Lung microvascular endothelial cell (primary cell): ENCODE results near the gene EML6. TPM values are rescaled to one million over a fixed set of nuclear protein-coding genes. Genes with fewer than 3 reads are reported as not detected.
"Not testable (repeated sequence)": the region's sequence is repeated elsewhere in the genome, so short reads cannot be mapped to it uniquely, and the experiment has no call there.

ENCODE experiments used
- DNase-seq, 2 donors: peaks; one replicate each; pipeline versions ENCODE4 v3.0.0 to v3.0.0-alpha.2; 2010; ENCODE audit warnings: low read depth in 2 of 2
- total RNA-seq: library from RNA; depleted of rRNA; stranded (reverse); fragments of >200 nt; gene quantifications from 2 replicates; pipeline ENCODE4 v1.2.1, GENCODE V29; 2014

Gene EML6
- total RNA-seq, 1 donor from 2014 or later = 0.20 TPM

- not testable (repeated sequence) for DNase-seq
Observed at GRCh38 chr2:54841500-54841899, 118.0 kb downstream of the EML6 start.

- no peak for DNase-seq
Observed at GRCh38 chr2:54845094-54845493, 121.6 kb downstream of the EML6 start.

GRCh38 chr2:54845514-54845913, 122.1 kb downstream of the EML6 start:
- no peak for DNase-seq

GRCh38 chr2:54850171-54851122, 127.0 kb downstream of the EML6 start:
- no peak for DNase-seq

GRCh38 chr2:54853616-54854310, 130.3 kb downstream of the EML6 start:
- DNase-seq = no peak

GRCh38 chr2:54855434-54855833, 132.0 kb downstream of the EML6 start:
- no peak for DNase-seq

GRCh38 chr2:54858021-54858681, 134.7 kb downstream of the EML6 start:
- no peak for DNase-seq

- no peak for DNase-seq
Observed at GRCh38 chr2:54859416-54859815, 136.0 kb downstream of the EML6 start.

- DNase-seq = peak in 1 of 2 donors; percentile 81
Observed at GRCh38 chr2:54859997-54860701, 136.7 kb downstream of the EML6 start.

GRCh38 chr2:54862229-54862628, 138.8 kb downstream of the EML6 start:
- DNase-seq = no peak

- DNase-seq = no peak
Observed at GRCh38 chr2:54862742-54863141, 139.3 kb downstream of the EML6 start.

- no peak for DNase-seq
Observed at GRCh38 chr2:54863660-54864059, 140.2 kb downstream of the EML6 start.

- no peak for DNase-seq
Observed at GRCh38 chr2:54864096-54864495, 140.6 kb downstream of the EML6 start.

GRCh38 chr2:54864727-54865126, 141.3 kb downstream of the EML6 start:
- no peak for DNase-seq

GRCh38 chr2:54866179-54866578, 142.7 kb downstream of the EML6 start:
- no peak for DNase-seq

- DNase-seq = no peak
Observed at GRCh38 chr2:54866868-54867267, 143.4 kb downstream of the EML6 start.

- no peak for DNase-seq
Observed at GRCh38 chr2:54867457-54867856, 144.0 kb downstream of the EML6 start.

GRCh38 chr2:54871457-54872107, 148.1 kb downstream of the EML6 start:
- no peak for DNase-seq

GRCh38 chr2:54872780-54873179, 149.3 kb downstream of the EML6 start:
- no peak for DNase-seq

GRCh38 chr2:54873236-54873635, 149.8 kb downstream of the EML6 start:
- not testable (repeated sequence) for DNase-seq

GRCh38 chr2:54876764-54877163, 153.3 kb downstream of the EML6 start:
- no peak for DNase-seq
